CD4-positive, alpha-beta T cell (primary cell): Measurements from ENCODE around the gene MYL4. TPM values are rescaled to one million over a fixed set of nuclear protein-coding genes. Genes with fewer than 3 reads are reported as not detected.

ENCODE experiments used
- ATAC-seq: fragments of 200-7000 bp; cut with Tn5 transposase; one replicate; pipeline ENCODE4 v1.10.0; 2022; ENCODE audit warnings: mild to moderate bottlenecking; ENCODE audit not compliant: poor library complexity
- CTCF ChIA-PET: fragments of 350-600 bp; sonication (Branson Sonifier 250); formaldehyde crosslinking; loops from one replicate; lab custom pipeline; 2021; ENCODE audit warnings: antibody characterized with exemption, inconsistent platforms; lab: Charles Lee
- POLR2A ChIA-PET: fragments of 350-600 bp; sonication (Branson Sonifier 250); formaldehyde crosslinking; loops from one replicate; lab custom pipeline; 2021; ENCODE audit warnings: antibody characterized with exemption, inconsistent platforms; lab: Charles Lee
- DNase-seq, 14 experiments: peaks; one replicate each; pipeline ENCODE4 v3.0.0-alpha.2; 2013 to 2020; ENCODE audit warnings: mixed read lengths in 2 of 14
- H3K27ac ChIP-seq, 2 donors: one replicate each; pipeline versions ENCODE4 v1.5.1 to v1.7.0; 2013; ENCODE audit warnings: low read length in 2 of 2, low read depth in 1 of 2, mild to moderate bottlenecking in 1 of 2
- H3K27me3 ChIP-seq, 2 experiments: 1 replicate in 1 of 2; 2 replicates in 1 of 2; pipeline versions ENCODE4 v1.6.1 to v1.7.0; 2013; ENCODE audit warnings: low read length in 2 of 2, control low read depth in 1 of 2, mild to moderate bottlenecking in 1 of 2, moderate library complexity in 1 of 2; ENCODE audit not compliant: insufficient read depth in 2 of 2, control insufficient read depth in 1 of 2
- H3K36me3 ChIP-seq: one replicate; pipeline ENCODE4 v1.6.1; 2013; ENCODE audit warnings: low read length, control low read depth; ENCODE audit not compliant: insufficient read depth
- H3K4me1 ChIP-seq: one replicate; pipeline ENCODE4 v1.6.1; 2013; ENCODE audit warnings: low read length, control low read depth; ENCODE audit not compliant: insufficient read depth
- H3K4me3 ChIP-seq: one replicate; pipeline ENCODE4 v1.5.1; 2013; ENCODE audit warnings: mild to moderate bottlenecking, low read length, moderate library complexity
- H3K9me3 ChIP-seq, 2 experiments: 1 replicate in 1 of 2; 2 replicates in 1 of 2; pipeline versions ENCODE4 v1.6.1 to v1.7.0; 2013; ENCODE audit warnings: low read length in 2 of 2, mild to moderate bottlenecking in 2 of 2, control low read depth in 1 of 2, moderate library complexity in 1 of 2; ENCODE audit not compliant: control insufficient read depth in 1 of 2, insufficient read depth in 1 of 2
- H3K27ac Mint-ChIP-seq: one replicate; pipeline ENCODE4 v1.8.0; 2020; ENCODE audit warnings: mixed read lengths
- H3K27me3 Mint-ChIP-seq: one replicate; pipeline ENCODE4 v1.8.0; 2021; ENCODE audit warnings: mixed read lengths
- H3K36me3 Mint-ChIP-seq: one replicate; pipeline ENCODE4 v1.8.0; 2021; ENCODE audit warnings: low read depth, mixed read lengths
- H3K4me1 Mint-ChIP-seq: one replicate; pipeline ENCODE4 v1.8.0; 2021; ENCODE audit warnings: low read depth, mixed read lengths
- H3K4me3 Mint-ChIP-seq: one replicate; pipeline ENCODE4 v1.8.0; 2020; ENCODE audit warnings: mild to moderate bottlenecking, mixed read lengths
- H3K9me3 Mint-ChIP-seq: one replicate; pipeline ENCODE4 v1.8.0; 2020; ENCODE audit warnings: mixed read lengths
- intact Hi-C, 2 experiments: fragments of 100-400 bp; cut with DNase I in 1 of 2; cut with micrococcal nuclease in 1 of 2; formaldehyde crosslinking; loops; one replicate each; pipeline versions ENCODE4 v1.15.1 to v1.9.0; 2023 to 2025; cut with DNase I, micrococcal nuclease
- total RNA-seq, 174 experiments: library from RNA in 2 of 174; stranded (reverse) in 2 of 174; gene quantifications; one replicate each; pipeline ENCODE4 v1.2.3 and lab custom pipeline; 2021 to 2026
- TF ChIP-seq, protein P1 (sequence below): fragments of 200-600 bp; IDR thresholded peaks from one replicate; pipeline ENCODE4 v1.8.0; 2022; ENCODE audit warnings: antibody characterized with exemption, mild to moderate bottlenecking

The MYL4 gene
- total RNA-seq, 2 experiments from 2014 or later, result not detected

DNA sequence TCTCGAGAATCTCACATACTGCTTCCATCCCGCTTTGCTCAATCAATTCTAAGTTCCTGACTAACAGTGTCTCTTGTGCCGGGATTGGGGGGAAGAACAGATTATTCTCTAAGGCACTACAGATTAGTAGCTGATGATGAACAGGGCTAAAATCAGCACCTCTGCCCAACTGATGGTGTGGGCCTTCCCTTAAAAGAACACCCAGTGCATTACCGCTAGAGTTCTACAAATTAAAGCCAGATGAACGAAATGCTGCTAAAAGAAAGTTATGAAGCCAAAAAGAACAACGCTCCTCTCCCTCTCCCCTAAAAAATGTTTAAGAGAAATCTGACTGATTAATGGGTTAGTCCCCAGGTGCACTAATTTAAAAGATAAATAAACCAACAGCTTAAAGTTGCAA lies 24.5 kb upstream of the MYL4 start:
- intact Hi-C loops, result no loop called here
- Mint-ChIP-seq H3K4me1 (peaks cover 76% of the 10 kb centered on the region), H3K27ac (no peak overlapping the region)

DNA sequence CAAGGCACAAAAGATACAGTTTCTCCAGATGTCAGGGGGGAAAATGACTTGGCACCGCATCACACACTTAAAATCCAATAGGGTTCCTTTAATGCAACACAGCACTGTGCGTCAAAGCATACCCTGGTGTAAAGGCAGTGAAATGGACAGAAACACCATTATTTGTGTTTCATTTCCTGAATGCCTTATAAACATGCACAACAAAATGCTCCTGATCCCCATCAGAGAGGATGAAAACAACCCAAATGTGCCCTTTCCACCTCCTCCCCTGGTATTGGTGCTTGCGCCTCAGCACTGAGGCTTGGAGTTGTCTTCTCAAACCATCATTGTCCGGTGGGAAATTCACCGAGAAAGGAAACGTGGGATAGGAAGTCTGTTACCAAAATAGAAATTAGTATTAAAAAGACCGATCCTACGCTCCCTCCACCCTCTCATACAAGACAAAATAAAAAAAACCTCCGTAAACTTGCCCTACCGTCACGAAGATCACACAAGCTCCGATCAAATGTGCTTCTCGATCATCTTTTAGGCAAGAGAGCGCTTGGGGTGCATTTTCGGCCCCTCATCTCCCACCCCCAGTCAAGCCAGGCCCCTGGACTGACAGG lies 20.8 kb upstream of the MYL4 start:
- TF ChIP-seq, protein P1, sequence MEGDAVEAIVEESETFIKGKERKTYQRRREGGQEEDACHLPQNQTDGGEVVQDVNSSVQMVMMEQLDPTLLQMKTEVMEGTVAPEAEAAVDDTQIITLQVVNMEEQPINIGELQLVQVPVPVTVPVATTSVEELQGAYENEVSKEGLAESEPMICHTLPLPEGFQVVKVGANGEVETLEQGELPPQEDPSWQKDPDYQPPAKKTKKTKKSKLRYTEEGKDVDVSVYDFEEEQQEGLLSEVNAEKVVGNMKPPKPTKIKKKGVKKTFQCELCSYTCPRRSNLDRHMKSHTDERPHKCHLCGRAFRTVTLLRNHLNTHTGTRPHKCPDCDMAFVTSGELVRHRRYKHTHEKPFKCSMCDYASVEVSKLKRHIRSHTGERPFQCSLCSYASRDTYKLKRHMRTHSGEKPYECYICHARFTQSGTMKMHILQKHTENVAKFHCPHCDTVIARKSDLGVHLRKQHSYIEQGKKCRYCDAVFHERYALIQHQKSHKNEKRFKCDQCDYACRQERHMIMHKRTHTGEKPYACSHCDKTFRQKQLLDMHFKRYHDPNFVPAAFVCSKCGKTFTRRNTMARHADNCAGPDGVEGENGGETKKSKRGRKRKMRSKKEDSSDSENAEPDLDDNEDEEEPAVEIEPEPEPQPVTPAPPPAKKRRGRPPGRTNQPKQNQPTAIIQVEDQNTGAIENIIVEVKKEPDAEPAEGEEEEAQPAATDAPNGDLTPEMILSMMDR, result no peak
- H3K4me3 ChIP-seq, result peak overlapping the region; percentile 72
- H3K27me3 ChIP-seq, result no peaks in the 10 kb centered on the region
- no peak for ATAC-seq
- Mint-ChIP-seq H3K36me3 (peaks cover 18% of the 10 kb centered on the region), H3K4me3 (peak overlapping the region; percentile 96), H3K27me3 (no peaks in the 10 kb centered on the region), H3K9me3 (no peaks in the 10 kb centered on the region), H3K4me1 (peaks cover 67% of the 10 kb centered on the region), H3K27ac (peak overlapping the region; percentile 89)
- H3K27ac ChIP-seq, result peak overlapping the region; percentile 79 to 83
- peaks cover 4% of the 10 kb centered on the region for H3K36me3 ChIP-seq
- CTCF ChIA-PET, result interaction anchor here (1.3 kb wide), 2 partner anchors 42 to 128 kb away, joined by 3 read pairs; no protein-coding TSS in a partner anchor
- intact Hi-C loops, result no loop called here
- POLR2A ChIA-PET, result interaction anchor here (0.6 to 6.3 kb wide), 3 partner anchors 17 to 461 kb away, joined by 3 to 68 read pairs (median 6); partner anchors contain the start of gene KPNB1
- DNase-seq, result peak in 4 of 14 experiments; percentile 8 to 50 (median 36)
- H3K9me3 ChIP-seq, result no peaks in the 10 kb centered on the region
- H3K4me1 ChIP-seq, result peaks cover 32% of the 10 kb centered on the region

More for the DNA sequence above, 24.5 kb upstream of the MYL4 start:
- Mint-ChIP-seq H3K9me3 (no peaks in the 10 kb centered on the region), H3K4me3 (no peak overlapping the region), H3K36me3 (peaks cover 45% of the 10 kb centered on the region), H3K27me3 (no peaks in the 10 kb centered on the region)
- POLR2A ChIA-PET, result no interaction called here
- DNase-seq, result no peak
- H3K9me3 ChIP-seq, result no peaks in the 10 kb centered on the region
- H3K36me3 ChIP-seq, result peaks cover 23% of the 10 kb centered on the region
- no peak overlapping the region for H3K4me3 ChIP-seq
- TF ChIP-seq, protein P1, result no peak
- H3K4me1 ChIP-seq, result peaks cover 18% of the 10 kb centered on the region
- CTCF ChIA-PET, result no interaction called here
- H3K27ac ChIP-seq, result no peak overlapping the region
- no peaks in the 10 kb centered on the region for H3K27me3 ChIP-seq
- ATAC-seq, result no peak

DNA sequence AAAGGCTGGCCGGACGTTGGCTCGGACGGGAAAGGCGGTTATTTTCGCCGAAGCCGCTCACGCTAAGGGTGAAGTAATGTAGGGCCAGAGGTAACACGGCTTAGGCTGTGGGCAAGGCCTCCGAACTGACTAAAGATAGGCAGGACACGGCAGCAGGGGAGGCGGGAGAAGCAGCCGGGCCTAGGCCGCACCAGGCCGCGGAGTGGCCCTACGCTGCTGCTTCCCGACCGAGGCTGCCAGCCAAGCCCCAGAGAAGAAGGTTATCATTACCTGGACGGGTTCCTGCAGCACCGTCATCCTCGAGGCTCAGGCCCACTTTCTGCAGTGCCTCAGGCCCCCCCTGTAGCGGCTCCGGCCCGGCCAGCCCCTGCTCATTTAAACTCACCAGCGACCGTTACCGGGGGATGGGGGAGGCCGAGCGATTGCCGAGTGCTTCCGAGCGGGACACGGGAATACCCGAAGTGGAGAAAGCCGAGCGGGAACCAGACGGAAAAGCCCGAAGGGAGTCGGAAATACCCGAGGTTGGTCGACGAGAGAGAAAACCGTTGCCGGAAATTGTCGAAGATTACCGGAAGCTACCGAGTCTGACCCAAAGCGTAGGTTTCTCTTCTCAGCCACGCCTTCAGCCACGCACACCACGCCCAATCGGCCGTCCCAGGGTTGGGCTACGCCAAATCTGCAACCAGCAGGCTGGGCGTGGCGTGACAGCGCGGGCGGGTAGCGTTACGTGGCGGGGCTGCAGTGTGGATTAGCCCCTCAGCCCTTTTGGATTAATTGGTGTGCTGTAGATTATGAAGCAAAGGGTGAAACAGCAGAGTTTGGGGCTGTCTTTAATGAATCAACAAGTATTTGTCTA lies 20.0 kb upstream of the MYL4 start, which contains the start of gene CDC27:
TSS of gene CDC27 (minus strand) at position 420 of the 856 bp plus-strand sequence. CDS start at position 297, 123 bp downstream.
- ChIA-PET POLR2A (interaction anchor here (1.0 to 6.3 kb wide), 6 partner anchors 12 to 461 kb away, joined by 3 to 68 read pairs (median 5); partner anchors contain the start of genes EFCAB13 and KPNB1), CTCF (interaction anchor here (0.5 to 1.3 kb wide), 4 partner anchors 8 to 127 kb away, joined by 3 to 5 read pairs (median 3); no protein-coding TSS in a partner anchor)
- TF ChIP-seq, protein P1, result no peak
- H3K4me1 ChIP-seq, result peaks cover 32% of the 10 kb centered on the region
- H3K9me3 ChIP-seq, result no peaks in the 10 kb centered on the region
- peak within 1 kb of the TSS; percentile 96 for H3K4me3 Mint-ChIP-seq
- peak within 1 kb of the TSS; percentile 79 to 83 for H3K27ac ChIP-seq
- H3K36me3 ChIP-seq, result peaks cover 4% of the 10 kb centered on the region
- intact Hi-C loops, result no loop called here
- DNase-seq (peak; percentile 99 to 100 (median 100)), ATAC-seq (peak; percentile 94)
- H3K9me3 Mint-ChIP-seq, result no peaks in the 10 kb centered on the region
- H3K27me3 ChIP-seq, result no peaks in the 10 kb centered on the region
- H3K4me1 Mint-ChIP-seq, result peaks cover 62% of the 10 kb centered on the region
- no peaks in the 10 kb centered on the region for H3K27me3 Mint-ChIP-seq
- H3K4me3 ChIP-seq, result peak within 1 kb of the TSS; percentile 72
- H3K36me3 Mint-ChIP-seq, result peaks cover 18% of the 10 kb centered on the region
- peak within 1 kb of the TSS; percentile 89 for H3K27ac Mint-ChIP-seq
